Measurements from ENCODE around the gene ZNF768. TPM values are rescaled to one million over a fixed set of nuclear protein-coding genes. Genes with fewer than 3 reads are reported as not detected.

ZNF768 gene
- total and polyA plus RNA-seq, 7 donors = 49.0 to 125 (median 60.4) TPM

DNA sequence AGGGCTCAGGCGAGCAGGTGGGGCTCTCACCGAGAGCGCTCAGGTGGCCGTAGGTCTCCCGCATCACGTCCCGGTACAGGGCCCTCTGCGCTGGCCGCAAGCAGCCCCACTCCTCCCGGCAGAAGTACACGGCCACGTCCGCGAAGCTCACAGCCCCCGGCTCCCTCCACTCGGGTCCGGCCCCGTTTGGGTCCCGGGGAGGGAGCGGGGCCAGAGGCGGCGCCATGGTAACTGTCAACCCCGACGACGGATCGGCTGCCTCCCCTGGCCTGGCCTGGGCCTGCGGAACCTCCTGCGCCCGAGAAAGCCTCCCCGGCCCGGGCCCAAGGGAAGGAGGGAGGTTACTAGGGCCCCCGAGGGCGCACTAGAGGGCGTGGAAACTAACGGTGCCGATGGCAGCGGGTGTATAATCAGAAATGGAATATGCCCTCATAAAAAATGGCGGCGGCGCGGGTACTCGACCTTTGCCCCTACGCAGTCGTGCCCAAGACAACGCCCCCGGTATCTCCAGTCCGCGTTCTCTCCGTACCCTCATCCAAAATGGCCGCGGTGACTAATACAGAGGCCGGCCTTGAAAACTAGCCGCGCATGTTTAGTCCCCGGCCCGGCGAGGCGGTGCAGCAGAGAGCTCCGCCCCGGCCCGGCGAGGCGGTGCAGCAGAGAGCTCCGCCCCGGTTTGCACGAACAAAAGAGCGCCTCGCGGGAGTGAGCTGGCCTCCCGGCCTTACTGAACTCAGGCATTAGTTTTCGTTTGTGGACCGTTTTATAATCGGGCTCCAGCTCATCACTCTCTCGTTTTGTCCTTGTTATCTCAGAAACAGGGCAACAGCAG is 31.8 kb upstream of the ZNF768 start, which contains the start of gene ZNF764:
TSS of gene ZNF764 (minus strand) at position 418 of the 832 bp plus-strand sequence. CDS start at position 226, 192 bp downstream.
- Histone ChIP-seq H3K27ac (peak within 1 kb of the TSS; percentile 97), H3K36me3 (ENCODE audit: insufficient read depth in 1 of 2, low read depth in 1 of 2) (peaks cover 0 to 25% of the 10 kb centered on the region in 2 donors), H3K27me3 (ENCODE audit: insufficient read depth in 3 of 3, low read length in 2 of 3) (no peaks in the 10 kb centered on the region), H3K9me3 (no peaks in the 10 kb centered on the region), H3K4me3 (peak within 1 kb of the TSS; percentile 96), H3K4me1 (peaks cover 30% of the 10 kb centered on the region)
- DNase-seq (peak; percentile 98 to 99), ATAC-seq (peak; percentile 95 to 96 (median 96))
- 0% methylated on average over 62 to 74 of the region's 74 CpGs for WGBS, 3 donors
- intact Hi-C loops (cut with DNase I) = loop anchor here (1.0 to 2.0 kb wide), 3 partner anchors 23 to 27 kb away; partner anchors contain the start of genes ZNF747 (in 1 of the 2) and ZNF785 (in 1 of the 2)
- TF ChIP-seq, protein P1, sequence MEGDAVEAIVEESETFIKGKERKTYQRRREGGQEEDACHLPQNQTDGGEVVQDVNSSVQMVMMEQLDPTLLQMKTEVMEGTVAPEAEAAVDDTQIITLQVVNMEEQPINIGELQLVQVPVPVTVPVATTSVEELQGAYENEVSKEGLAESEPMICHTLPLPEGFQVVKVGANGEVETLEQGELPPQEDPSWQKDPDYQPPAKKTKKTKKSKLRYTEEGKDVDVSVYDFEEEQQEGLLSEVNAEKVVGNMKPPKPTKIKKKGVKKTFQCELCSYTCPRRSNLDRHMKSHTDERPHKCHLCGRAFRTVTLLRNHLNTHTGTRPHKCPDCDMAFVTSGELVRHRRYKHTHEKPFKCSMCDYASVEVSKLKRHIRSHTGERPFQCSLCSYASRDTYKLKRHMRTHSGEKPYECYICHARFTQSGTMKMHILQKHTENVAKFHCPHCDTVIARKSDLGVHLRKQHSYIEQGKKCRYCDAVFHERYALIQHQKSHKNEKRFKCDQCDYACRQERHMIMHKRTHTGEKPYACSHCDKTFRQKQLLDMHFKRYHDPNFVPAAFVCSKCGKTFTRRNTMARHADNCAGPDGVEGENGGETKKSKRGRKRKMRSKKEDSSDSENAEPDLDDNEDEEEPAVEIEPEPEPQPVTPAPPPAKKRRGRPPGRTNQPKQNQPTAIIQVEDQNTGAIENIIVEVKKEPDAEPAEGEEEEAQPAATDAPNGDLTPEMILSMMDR (IDR thresholded peaks at IDR 0.05) = no peak

- Histone ChIP-seq H3K36me3 (ENCODE audit: insufficient read depth in 1 of 2, low read depth in 1 of 2) (peaks cover 0 to 30% of the 10 kb centered on the region in 2 donors), H3K27ac (peak overlapping the region; percentile 97), H3K4me1 (peaks cover 31% of the 10 kb centered on the region), H3K27me3 (ENCODE audit: insufficient read depth in 3 of 3, low read length in 2 of 3) (no peaks in the 10 kb centered on the region), H3K9me3 (no peaks in the 10 kb centered on the region), H3K4me3 (peak overlapping the region; percentile 96)
- TF ChIP-seq, protein P1 (IDR thresholded peaks at IDR 0.05) = no peak
- 0 to 1% (median 1%) methylated on average over 15 to 17 of the region's 17 CpGs for WGBS, 3 donors
- intact Hi-C loops (cut with DNase I) = no loop called here
- DNase-seq = peak in 1 of 2 donors; percentile 23
- peak in 3 of 4 donors; percentile 0 to 11 (median 4) for ATAC-seq
Observed at GRCh38 chr16:30557707-30557956, 31.3 kb upstream of the ZNF768 start.

- DNase-seq = peak; percentile 36 to 82
- no peaks in the 10 kb centered on the region for H3K9me3 ChIP-seq
- peak; percentile 31 to 42 (median 38) for ATAC-seq
- H3K27ac ChIP-seq = peak overlapping the region; percentile 97
- TF ChIP-seq, protein P1 (IDR thresholded peaks at IDR 0.05) = no peak
- 22 to 44% (median 31%) methylated on average over 10 of the region's 10 CpGs for WGBS, 3 donors
- intact Hi-C loops (cut with DNase I) = no loop called here
- peaks cover 31% of the 10 kb centered on the region for H3K4me1 ChIP-seq
- no peaks in the 10 kb centered on the region for H3K27me3 ChIP-seq (ENCODE audit: insufficient read depth in 3 of 3, low read length in 2 of 3)
- H3K36me3 ChIP-seq (ENCODE audit: insufficient read depth in 1 of 2, low read depth in 1 of 2) = peaks cover 0 to 30% of the 10 kb centered on the region in 2 donors
- H3K4me3 ChIP-seq = no peak overlapping the region
Observed at GRCh38 chr16:30556125-30556473, 29.7 kb upstream of the ZNF768 start.

DNA sequence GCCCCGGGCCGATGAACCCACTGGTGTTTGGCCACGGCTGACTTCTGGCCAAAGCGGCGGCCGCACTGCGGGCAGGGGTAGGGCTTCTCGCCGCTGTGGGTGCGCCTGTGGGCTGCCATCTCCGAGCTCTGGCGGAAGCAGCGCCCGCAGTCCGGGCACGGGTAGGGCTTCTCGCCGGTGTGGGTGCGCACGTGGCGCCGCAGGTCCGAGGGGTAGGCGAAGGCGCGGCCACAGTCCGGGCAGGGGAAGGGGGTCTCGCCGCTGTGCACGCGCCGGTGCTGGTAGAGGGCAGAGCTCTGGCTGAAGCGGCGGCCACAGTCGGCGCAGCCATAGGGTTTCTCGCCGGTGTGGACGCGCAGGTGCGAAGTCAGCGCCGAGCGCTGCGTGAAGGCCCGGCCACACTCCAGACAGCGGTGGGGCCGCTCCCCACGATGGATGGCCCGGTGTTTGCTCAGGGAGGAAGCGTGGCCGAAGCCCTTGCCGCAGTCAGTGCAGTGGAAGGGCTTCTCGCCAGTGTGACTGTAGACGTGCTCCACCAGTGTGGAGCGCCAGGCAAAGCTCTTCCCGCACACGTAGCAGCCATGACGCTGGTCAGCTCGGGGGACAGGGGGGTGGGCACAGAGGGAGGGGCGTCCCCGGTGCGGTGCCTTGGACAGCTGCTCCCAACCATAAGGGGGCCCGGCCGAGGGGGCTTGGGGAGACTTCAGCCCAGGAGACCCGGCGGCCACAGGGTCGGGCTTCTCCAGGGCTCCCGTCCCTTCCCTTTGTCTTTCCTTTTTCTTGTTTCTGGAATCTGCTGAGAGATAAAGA is 29.2 kb upstream of the ZNF768 start:
- peak overlapping the region; percentile 97 for H3K27ac ChIP-seq

More for the DNA sequence above, 29.2 kb upstream of the ZNF768 start:
- Histone ChIP-seq H3K27me3 (ENCODE audit: insufficient read depth in 3 of 3, low read length in 2 of 3) (no peaks in the 10 kb centered on the region), H3K9me3 (no peaks in the 10 kb centered on the region), H3K36me3 (ENCODE audit: insufficient read depth in 1 of 2, low read depth in 1 of 2) (peaks cover 0 to 30% of the 10 kb centered on the region in 2 donors), H3K4me3 (no peak overlapping the region), H3K4me1 (peaks cover 31% of the 10 kb centered on the region)
- TF ChIP-seq, protein P1 (IDR thresholded peaks at IDR 0.05) = no peak
- no peak for ATAC-seq
- peak in 1 of 2 donors; percentile 49 for DNase-seq
- 92% methylated on average over 67 to 69 of the region's 69 CpGs for WGBS, 3 donors
- intact Hi-C loops (cut with DNase I) = no loop called here
